HG03039 (cell line): ENCODE results near the gene CYP2B6.
"Not testable (repeated sequence)": the region's sequence is repeated elsewhere in the genome, so short reads cannot be mapped to it uniquely, and the experiment has no call there.

Experiments
- ATAC-seq: cut with Tn5 transposase; IDR thresholded peaks from one replicate; pipeline ENCODE4 v1.9.1; 2021; ENCODE audit warnings: mild to moderate bottlenecking, moderate library complexity; ENCODE audit not compliant: unreplicated experiment

The CYP2B6 gene

GRCh38 chr19:41029524-41030432 is 38.7 kb downstream of the CYP2B6 start:
- no peak for ATAC-seq

DNA sequence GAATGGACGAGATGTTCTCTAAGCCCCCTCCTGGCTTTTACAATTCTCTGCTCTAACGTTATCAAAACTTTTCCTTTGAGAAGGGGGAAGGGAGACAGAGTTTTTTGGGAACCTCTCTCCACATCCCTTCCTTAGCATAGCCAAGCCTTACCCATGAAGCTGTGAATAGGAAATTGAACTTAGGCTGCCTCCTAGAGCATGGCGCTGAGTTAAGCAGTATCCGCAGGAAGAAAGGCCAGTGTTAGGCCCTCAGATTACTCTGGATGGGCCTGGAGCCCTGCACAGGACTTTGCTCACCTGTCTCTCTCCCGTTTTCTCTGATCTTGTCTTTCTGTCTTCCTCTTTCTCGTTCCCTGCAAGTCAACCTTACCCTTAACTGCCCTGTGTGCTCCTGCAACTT is 39.6 kb downstream of the CYP2B6 start:
- no peak for ATAC-seq

GRCh38 chr19:41031916-41032315 is 40.8 kb downstream of the CYP2B6 start:
- no peak for ATAC-seq

DNA sequence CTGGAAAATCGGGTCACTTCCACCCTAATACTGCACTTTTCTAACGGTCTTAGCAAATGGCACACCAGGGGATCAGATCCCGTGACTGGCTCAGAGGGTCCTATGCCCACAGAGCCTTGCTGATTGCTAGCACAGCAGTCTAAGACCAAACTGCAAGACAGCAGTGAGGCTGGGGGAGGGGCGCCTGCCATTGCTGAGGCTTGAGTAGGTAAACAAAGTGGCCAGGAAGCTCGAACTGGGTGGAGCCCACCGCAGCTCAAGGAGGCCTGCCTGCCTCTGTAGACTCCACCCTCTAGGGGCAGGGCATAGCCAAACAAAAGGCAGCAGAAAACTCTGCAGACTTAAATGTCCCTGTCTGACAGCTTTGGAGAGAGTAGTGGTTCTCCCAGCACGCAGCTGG is 42.2 kb downstream of the CYP2B6 start:
- ATAC-seq, result not testable (repeated sequence)

DNA sequence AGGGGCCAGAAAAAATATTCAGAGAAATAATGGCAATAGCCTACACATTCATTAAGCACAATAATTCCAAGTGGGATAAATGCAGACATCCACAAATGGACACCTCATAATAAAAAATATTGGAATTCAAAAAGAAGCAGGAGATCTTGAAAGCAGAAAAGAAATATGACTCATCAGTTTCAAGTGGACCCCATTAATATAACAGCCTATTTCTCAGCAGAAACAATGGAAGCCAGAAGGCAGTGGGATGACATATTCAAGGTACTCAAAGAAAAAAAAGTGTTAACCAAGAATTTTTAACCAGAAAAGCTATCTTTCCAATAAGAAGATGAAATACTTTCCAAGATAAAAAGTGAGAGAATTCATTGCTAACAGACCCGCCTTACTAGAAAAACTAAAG is 48.7 kb downstream of the CYP2B6 start:
- no peak for ATAC-seq

- ATAC-seq, result not testable (repeated sequence)
Measured at GRCh38 chr19:41045095-41045494, 54.0 kb downstream of the CYP2B6 start.

DNA sequence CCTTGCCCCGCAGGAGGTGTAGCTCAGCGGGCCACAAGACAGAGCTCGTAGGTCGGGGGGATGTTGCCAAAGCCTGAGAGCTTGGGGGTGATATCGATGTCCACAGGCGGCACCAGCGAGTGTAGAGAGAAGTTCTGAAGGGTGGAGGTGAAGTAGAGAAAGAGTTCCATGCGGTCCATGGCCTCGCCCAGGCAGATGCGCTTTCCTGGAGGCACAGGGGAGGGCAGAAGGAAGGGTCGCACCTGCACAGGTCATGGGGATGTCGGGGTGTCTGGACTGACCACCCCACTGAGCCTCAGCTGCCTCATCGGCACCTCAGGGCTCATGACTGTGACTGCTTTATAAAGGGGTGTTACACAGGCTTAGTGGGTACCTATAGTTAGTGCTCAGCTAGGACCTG is 59.3 kb downstream of the CYP2B6 start:
- ATAC-seq, result no peak

DNA sequence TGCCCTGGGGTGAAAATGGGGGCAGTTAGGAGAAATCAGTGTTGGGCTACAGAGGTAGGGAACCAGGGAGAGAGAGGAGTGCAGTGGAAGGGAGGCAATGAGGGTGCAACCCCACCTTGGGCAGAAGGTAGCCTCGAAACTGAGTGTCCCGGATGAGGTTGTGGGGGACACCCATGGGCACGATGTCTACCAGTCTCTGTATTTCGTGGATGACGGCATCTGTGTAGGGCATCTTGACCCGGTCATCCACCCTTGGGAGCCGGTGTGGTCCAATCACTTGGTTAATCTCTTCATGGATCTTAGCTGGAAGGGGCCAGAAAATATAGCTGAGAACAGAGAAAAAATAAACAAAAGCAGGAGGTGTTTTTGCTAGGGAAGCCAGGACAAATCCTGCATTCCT is 61.1 kb downstream of the CYP2B6 start:
- not testable (repeated sequence) for ATAC-seq

GRCh38 chr19:41053331-41053730 is 62.2 kb downstream of the CYP2B6 start:
- ATAC-seq, result not testable (repeated sequence)

- no peak for ATAC-seq
Measured at GRCh38 chr19:41064974-41065569, 74.0 kb downstream of the CYP2B6 start.
